CD14-positive monocyte (primary cell): ENCODE data around the gene KIF16B. TPM values are rescaled to one million over a fixed set of nuclear protein-coding genes. Genes with fewer than 3 reads are reported as not detected.

Experiments used
- DNase-seq, 3 donors: peaks; one replicate each; pipeline ENCODE4 v3.0.0-alpha.2; 2011 to 2022
- H2AFZ ChIP-seq: 2 replicates; pipeline ENCODE4 v1.6.0; 2012; ENCODE audit warnings: mild to moderate bottlenecking, low read depth, low read length, inconsistent platforms; ENCODE audit not compliant: insufficient read depth, poor library complexity, severe bottlenecking
- H3K27ac ChIP-seq, 2 donors: 1 replicate in 1 of 2; 2 replicates in 1 of 2; pipeline ENCODE4 v1.5.1; 2012 to 2013; ENCODE audit warnings: low read length in 2 of 2, control low read depth in 1 of 2, inconsistent platforms in 1 of 2, low read depth in 1 of 2, mild to moderate bottlenecking in 1 of 2
- H3K27me3 ChIP-seq, 2 donors: one replicate each; pipeline versions ENCODE4 v1.6.0 to v1.6.1; 2011 to 2013; ENCODE audit warnings: low read length in 2 of 2; ENCODE audit not compliant: control insufficient read depth in 2 of 2, insufficient read depth in 2 of 2
- H3K36me3 ChIP-seq, 2 donors: replicated peaks in 1 of 2; 1 replicate in 1 of 2; 2 replicates in 1 of 2; pipeline versions ENCODE4 v1.5.1 to v1.6.1; 2012 to 2013; ENCODE audit warnings: low read length in 2 of 2, control low read depth in 1 of 2, inconsistent platforms in 1 of 2, mild to moderate bottlenecking in 1 of 2; ENCODE audit not compliant: insufficient read depth in 2 of 2, control insufficient read depth in 1 of 2
- H3K4me1 ChIP-seq, 2 donors: 1 replicate in 1 of 2; 2 replicates in 1 of 2; pipeline versions ENCODE4 v1.5.1 to v1.6.1; 2012 to 2013; ENCODE audit warnings: low read length in 2 of 2, control low read depth in 1 of 2, inconsistent platforms in 1 of 2, mild to moderate bottlenecking in 1 of 2, moderate library complexity in 1 of 2; ENCODE audit not compliant: insufficient read depth in 2 of 2, control insufficient read depth in 1 of 2
- H3K4me2 ChIP-seq: replicated peaks from 2 replicates; pipeline ENCODE3; 2012; ENCODE audit warnings: low read length, moderate library complexity, mild to moderate bottlenecking; ENCODE audit not compliant: poor library complexity, severe bottlenecking; ENCODE audit errors: extremely low read depth
- H3K4me3 ChIP-seq, 3 experiments: fragments of 200-600 bp in 1 of 3; sonication (generic) in 1 of 3; replicated peaks in 1 of 3; 1 replicate in 2 of 3; 2 replicates in 1 of 3; pipeline ENCODE4 v1.5.1; 2011 to 2013; ENCODE audit warnings: low read length in 3 of 3, mild to moderate bottlenecking in 3 of 3, control low read depth in 2 of 3, low read depth in 2 of 3, inconsistent platforms in 1 of 3, moderate library complexity in 1 of 3
- H3K79me2 ChIP-seq: 2 replicates; pipeline ENCODE4 v1.6.0; 2012; ENCODE audit warnings: mild to moderate bottlenecking, control low read depth, inconsistent platforms, low read length, moderate library complexity; ENCODE audit not compliant: insufficient read depth
- H3K9ac ChIP-seq: 2 replicates; pipeline ENCODE4 v1.6.0; 2017; ENCODE audit warnings: low read length, mild to moderate bottlenecking; ENCODE audit not compliant: insufficient read depth, poor library complexity, severe bottlenecking
- H3K9me3 ChIP-seq, 2 donors: replicated peaks in 1 of 2; 1 replicate in 1 of 2; 2 replicates in 1 of 2; pipeline versions ENCODE4 v1.5.1 to v1.6.1; 2012 to 2013; ENCODE audit warnings: low read length in 2 of 2, control low read depth in 1 of 2; ENCODE audit not compliant: control insufficient read depth in 1 of 2, insufficient read depth in 1 of 2
- H4K20me1 ChIP-seq: 2 replicates; pipeline ENCODE4 v1.6.0; 2012; ENCODE audit warnings: mild to moderate bottlenecking, low read length, control low read depth, moderate library complexity; ENCODE audit not compliant: insufficient read depth
- H3K27ac Mint-ChIP-seq, 7 donors: one replicate each; pipeline ENCODE4 v1.8.0; 2020; ENCODE audit warnings: mild to moderate bottlenecking in 7 of 7, mixed read lengths in 7 of 7, moderate library complexity in 6 of 7, inconsistent platforms in 2 of 7
- H3K27me3 Mint-ChIP-seq, 3 donors: one replicate each; pipeline ENCODE4 v1.8.0; 2021 to 2022; ENCODE audit warnings: low read depth in 3 of 3, mild to moderate bottlenecking in 3 of 3, mixed read lengths in 3 of 3, moderate library complexity in 3 of 3, inconsistent platforms in 1 of 3
- H3K36me3 Mint-ChIP-seq, 2 donors: one replicate each; pipeline ENCODE4 v1.8.0; 2020; ENCODE audit warnings: mixed read lengths in 2 of 2, inconsistent platforms in 1 of 2, mild to moderate bottlenecking in 1 of 2
- H3K4me1 Mint-ChIP-seq: one replicate; pipeline ENCODE4 v1.8.0; 2020; ENCODE audit warnings: mild to moderate bottlenecking, mixed read lengths
- H3K4me3 Mint-ChIP-seq, 2 donors: one replicate each; pipeline ENCODE4 v1.8.0; 2020; ENCODE audit warnings: mild to moderate bottlenecking in 2 of 2, mixed read lengths in 2 of 2, moderate library complexity in 1 of 2
- H3K9me3 Mint-ChIP-seq, 7 donors: one replicate each; pipeline ENCODE4 v1.8.0; 2020 to 2022; ENCODE audit warnings: mixed read lengths in 7 of 7, mild to moderate bottlenecking in 6 of 7, moderate library complexity in 6 of 7, inconsistent platforms in 2 of 7
- CTCF ChIP-seq: fragments of 200-600 bp; IDR thresholded peaks from one replicate; pipeline ENCODE4 v1.8.0; 2022; ENCODE audit warnings: antibody characterized with exemption, mild to moderate bottlenecking
- WGBS: methylation state at CpG from one replicate; pipeline ENCODE4 v1.1.5; 2013; ENCODE audit warnings: missing lambda C conversion rate; ENCODE audit not compliant: insufficient coverage; 5-methylcytosine and 5-hydroxymethylcytosine counted together
- intact Hi-C, 2 donors: fragments of 100-400 bp; cut with micrococcal nuclease; formaldehyde crosslinking; loops; one replicate each; pipeline versions ENCODE4 v1.15.0 to v1.15.1; 2023
- polyA plus RNA-seq, 3 donors: library from polyadenylated mRNA; depleted of rRNA in 1 of 3; unstranded in 2 of 3; stranded (reverse) in 1 of 3; fragments of 300-500 nt in 2 of 3; fragments of >200 nt in 1 of 3; fragmentation: Illumina TruSeq in 2 of 3; gene quantifications; 1 replicate in 2 of 3; 2 replicates in 1 of 3; pipeline ENCODE4 v1.2.3, GENCODE V29; 2012 to 2021

KIF16B gene
- polyA plus RNA-seq, 3 donors, result 0.89 to 2.9 (median 2.8) TPM

DNA sequence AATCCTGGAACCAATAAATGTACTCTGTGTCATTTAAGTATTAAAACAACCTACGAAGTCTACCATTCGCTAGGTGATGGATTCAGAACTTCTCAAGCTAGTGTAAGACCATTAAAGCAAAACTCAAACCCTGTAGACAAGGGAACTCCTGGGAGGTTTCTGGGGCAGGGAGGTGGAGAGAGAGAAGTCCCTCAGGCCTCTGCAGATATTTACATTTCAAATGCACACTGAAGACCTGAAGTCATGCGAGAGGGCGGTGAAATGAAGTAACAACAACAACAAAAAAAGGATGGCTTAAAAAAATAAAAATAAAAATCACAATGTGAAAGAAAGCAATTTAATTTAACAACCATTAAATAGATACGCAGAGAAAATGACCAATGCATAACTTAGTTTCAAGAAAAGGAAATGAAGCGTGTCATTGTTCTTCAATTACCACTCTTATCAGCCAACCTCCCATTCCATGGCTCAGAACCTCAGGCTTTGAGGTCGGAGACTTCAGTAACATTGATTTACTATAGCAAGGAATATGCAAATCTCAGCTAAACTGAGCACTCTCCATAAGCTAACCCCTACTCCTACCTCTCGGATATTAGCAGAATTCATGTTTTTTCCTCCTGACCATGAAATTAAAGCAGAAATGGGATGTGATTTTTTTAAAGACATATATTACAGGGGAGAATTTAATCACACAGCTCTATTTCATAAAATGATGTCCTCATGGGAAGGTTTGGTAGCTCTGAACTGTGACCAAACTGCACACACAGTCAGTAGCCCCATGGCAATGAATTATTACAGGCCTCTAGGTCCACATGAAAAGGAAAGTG, 140.6 kb downstream of the KIF16B start:
- H3K4me1 Mint-ChIP-seq, result no peaks in the 10 kb centered on the region
- Histone ChIP-seq H3K9me3 (no peaks in the 10 kb centered on the region), H3K4me3 (no peak overlapping the region), H3K27ac (no peak overlapping the region), H3K9ac (no peak overlapping the region), H3K79me2 (no peaks in the 10 kb centered on the region), H3K27me3 (no peaks in the 10 kb centered on the region), H2AFZ (no peak overlapping the region), H4K20me1 (no peaks in the 10 kb centered on the region), H3K36me3 (peaks cover 2 to 9% of the 10 kb centered on the region in 2 donors), H3K4me2 (no peak overlapping the region), H3K4me1 (no peaks in the 10 kb centered on the region)
- no peaks in the 10 kb centered on the region for H3K27me3 Mint-ChIP-seq
- no peak overlapping the region for H3K27ac Mint-ChIP-seq
- DNase-seq, result no peak
- no peak for TF ChIP-seq CTCF
- no peak overlapping the region for H3K4me3 Mint-ChIP-seq
- whole genome bisulfite sequencing, result 100% methylated on average over 2 of the region's 8 CpGs
- H3K36me3 Mint-ChIP-seq, result peaks cover 6 to 10% of the 10 kb centered on the region in 2 donors
- peaks cover 0 to 6% (median 0%) of the 10 kb centered on the region in 7 donors for H3K9me3 Mint-ChIP-seq
- intact Hi-C loops, result no loop called here

GRCh38 chr20:16428112-16428511, 145.1 kb downstream of the KIF16B start:
- H3K36me3 ChIP-seq, result peaks cover 7 to 46% of the 10 kb centered on the region in 2 donors
- WGBS, result no CpG with 5 or more reads among the region's 1 CpG
- H3K4me3 Mint-ChIP-seq, result no peak overlapping the region
- no peak for DNase-seq
- H3K4me3 ChIP-seq, result no peak overlapping the region
- no peaks in the 10 kb centered on the region for H4K20me1 ChIP-seq
- TF ChIP-seq CTCF, result no peak
- no peaks in the 10 kb centered on the region for H3K79me2 ChIP-seq
- H3K9ac ChIP-seq, result no peak overlapping the region
- H3K27me3 ChIP-seq, result no peaks in the 10 kb centered on the region
- peaks cover 0 to 5% (median 0%) of the 10 kb centered on the region in 3 donors for H3K27me3 Mint-ChIP-seq
- intact Hi-C loops, result no loop called here
- peaks cover 37 to 45% of the 10 kb centered on the region in 2 donors for H3K36me3 Mint-ChIP-seq
- no peak overlapping the region for H3K27ac Mint-ChIP-seq
- peaks cover 5 to 21% (median 7%) of the 10 kb centered on the region in 7 donors for H3K9me3 Mint-ChIP-seq
- H3K4me1 ChIP-seq, result no peaks in the 10 kb centered on the region
- H3K4me2 ChIP-seq, result no peak overlapping the region
- no peak overlapping the region for H3K27ac ChIP-seq
- peaks cover 0 to 6% of the 10 kb centered on the region in 2 donors for H3K9me3 ChIP-seq
- no peaks in the 10 kb centered on the region for H3K4me1 Mint-ChIP-seq
- H2AFZ ChIP-seq, result no peak overlapping the region
